OCI-LY1 (cell line): ENCODE measurements around the gene CYSRT1.

Experiments
- H2AFZ ChIP-seq: fragments of 200-600 bp; sonication (generic), shearing (Covaris generic); 2 replicates; pipeline ENCODE4 v1.6.0; 2014; ENCODE audit warnings: antibody characterized with exemption, mild to moderate bottlenecking, low read length
- H3F3A ChIP-seq: fragments of 200-600 bp; sonication (generic), shearing (Covaris generic); 2 replicates; pipeline ENCODE4 v1.6.0; 2014; ENCODE audit warnings: mild to moderate bottlenecking, antibody characterized with exemption, low read length, moderate library complexity; ENCODE audit not compliant: insufficient read depth
- H3K27ac ChIP-seq: fragments of 200-600 bp; sonication (generic); 2 replicates; pipeline ENCODE4 v1.5.1; 2014; ENCODE audit warnings: low read length, mixed run types, mild to moderate bottlenecking, low read depth; ENCODE audit not compliant: poor library complexity, severe bottlenecking
- H3K27me3 ChIP-seq: fragments of 200-600 bp; sonication (generic); 2 replicates; pipeline ENCODE4 v1.6.0; 2014; ENCODE audit warnings: antibody characterized with exemption, mild to moderate bottlenecking, low read length, moderate library complexity; ENCODE audit not compliant: insufficient read depth
- H3K36me3 ChIP-seq: fragments of 200-600 bp; sonication (generic); 2 replicates; pipeline ENCODE4 v1.6.1; 2014; ENCODE audit warnings: mild to moderate bottlenecking, antibody characterized with exemption, low read length, moderate library complexity, mixed read lengths; ENCODE audit not compliant: insufficient read depth
- H3K4me1 ChIP-seq: fragments of 200-600 bp; sonication (generic); 2 replicates; pipeline ENCODE4 v1.5.1; 2014; ENCODE audit warnings: mild to moderate bottlenecking, low read length, moderate library complexity; ENCODE audit not compliant: insufficient read depth, severe bottlenecking
- H3K4me2 ChIP-seq: fragments of 200-600 bp; sonication (generic), shearing (Covaris generic); 2 replicates; pipeline ENCODE4 v1.6.1; 2014; ENCODE audit warnings: low read length
- H3K4me3 ChIP-seq: fragments of 200-600 bp; sonication (generic); 2 replicates; pipeline ENCODE4 v1.5.1; 2014; ENCODE audit warnings: low read length, low read depth, mild to moderate bottlenecking, mixed read lengths; ENCODE audit not compliant: poor library complexity, severe bottlenecking
- H3K79me2 ChIP-seq: fragments of 200-600 bp; shearing (Covaris generic); 2 replicates; pipeline ENCODE4 v1.6.1; 2016; ENCODE audit warnings: mixed run types, low read length, mixed read lengths; ENCODE audit not compliant: insufficient read depth
- H3K9ac ChIP-seq: fragments of 200-600 bp; sonication (generic), shearing (Covaris generic); 2 replicates; pipeline ENCODE4 v1.6.1; 2014; ENCODE audit warnings: mild to moderate bottlenecking, low read length, mixed read lengths
- H3K9me2 ChIP-seq: fragments of 200-600 bp; sonication (generic), shearing (Covaris generic); 2 replicates; pipeline ENCODE4 v1.6.1; 2014; ENCODE audit warnings: low read depth, mild to moderate bottlenecking, low read length, mixed read lengths
- H3K9me3 ChIP-seq: fragments of 200-600 bp; shearing (Covaris generic); 2 replicates; pipeline ENCODE4 v1.6.1; 2014; ENCODE audit warnings: low read length, mixed read lengths
- H4K20me1 ChIP-seq: fragments of 200-600 bp; sonication (generic), shearing (Covaris generic); 2 replicates; pipeline ENCODE4 v1.6.0; 2016; ENCODE audit warnings: mild to moderate bottlenecking, low read length; ENCODE audit not compliant: insufficient read depth
- EZH2 ChIP-seq: fragments of 200-600 bp; sonication (generic), shearing (Covaris generic); IDR thresholded peaks from 2 replicates; pipeline ENCODE4 v1.8.0; 2017; ENCODE audit warnings: borderline replicate concordance, mixed run types, mild to moderate bottlenecking, antibody characterized with exemption, low read length, moderate library complexity, mixed read lengths
- TF ChIP-seq, protein P1 (sequence below): fragments of 200-600 bp; sonication (generic), shearing (Covaris generic); IDR thresholded peaks from 2 replicates; pipeline ENCODE4 v1.5.1; 2017; ENCODE audit warnings: mild to moderate bottlenecking, antibody characterized with exemption, low read length, moderate library complexity, mixed read lengths

Gene CYSRT1

DNA sequence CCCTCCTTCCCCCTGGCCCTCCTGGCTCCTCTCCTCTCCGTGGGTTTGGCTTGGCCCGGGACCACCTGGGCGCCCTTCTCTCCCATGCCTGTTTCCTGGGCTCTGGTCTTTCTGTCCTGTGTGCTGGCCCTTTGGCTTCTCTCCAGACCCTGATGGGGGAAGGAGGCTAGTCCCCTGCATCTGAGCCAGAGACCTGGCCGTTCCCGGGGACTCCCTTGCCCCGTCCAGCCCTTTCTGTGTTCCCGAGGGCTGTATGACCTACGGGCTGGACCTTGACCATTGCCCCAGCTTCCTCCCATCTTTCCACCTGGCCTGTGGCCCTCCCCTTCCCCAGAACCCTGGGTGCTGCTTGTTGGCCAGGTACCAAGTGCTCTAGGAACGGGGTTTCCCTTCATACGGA lies 38.5 kb downstream of the CYSRT1 start:
- Histone ChIP-seq H3F3A (no peaks in the 10 kb centered on the region), H2AFZ (no peak overlapping the region), H3K4me1 (peaks cover 20% of the 10 kb centered on the region), H3K27me3 (no peaks in the 10 kb centered on the region), H3K9ac (no peak overlapping the region), H3K4me3 (no peak overlapping the region), H3K27ac (no peak overlapping the region), H3K9me2 (no peaks in the 10 kb centered on the region), H3K79me2 (no peaks in the 10 kb centered on the region), H3K36me3 (peaks cover 36% of the 10 kb centered on the region), H3K9me3 (no peaks in the 10 kb centered on the region), H4K20me1 (no peaks in the 10 kb centered on the region), H3K4me2 (no peak overlapping the region)
- no peak for TF ChIP-seq EZH2
- TF ChIP-seq, protein P1, sequence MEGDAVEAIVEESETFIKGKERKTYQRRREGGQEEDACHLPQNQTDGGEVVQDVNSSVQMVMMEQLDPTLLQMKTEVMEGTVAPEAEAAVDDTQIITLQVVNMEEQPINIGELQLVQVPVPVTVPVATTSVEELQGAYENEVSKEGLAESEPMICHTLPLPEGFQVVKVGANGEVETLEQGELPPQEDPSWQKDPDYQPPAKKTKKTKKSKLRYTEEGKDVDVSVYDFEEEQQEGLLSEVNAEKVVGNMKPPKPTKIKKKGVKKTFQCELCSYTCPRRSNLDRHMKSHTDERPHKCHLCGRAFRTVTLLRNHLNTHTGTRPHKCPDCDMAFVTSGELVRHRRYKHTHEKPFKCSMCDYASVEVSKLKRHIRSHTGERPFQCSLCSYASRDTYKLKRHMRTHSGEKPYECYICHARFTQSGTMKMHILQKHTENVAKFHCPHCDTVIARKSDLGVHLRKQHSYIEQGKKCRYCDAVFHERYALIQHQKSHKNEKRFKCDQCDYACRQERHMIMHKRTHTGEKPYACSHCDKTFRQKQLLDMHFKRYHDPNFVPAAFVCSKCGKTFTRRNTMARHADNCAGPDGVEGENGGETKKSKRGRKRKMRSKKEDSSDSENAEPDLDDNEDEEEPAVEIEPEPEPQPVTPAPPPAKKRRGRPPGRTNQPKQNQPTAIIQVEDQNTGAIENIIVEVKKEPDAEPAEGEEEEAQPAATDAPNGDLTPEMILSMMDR = no peak

DNA sequence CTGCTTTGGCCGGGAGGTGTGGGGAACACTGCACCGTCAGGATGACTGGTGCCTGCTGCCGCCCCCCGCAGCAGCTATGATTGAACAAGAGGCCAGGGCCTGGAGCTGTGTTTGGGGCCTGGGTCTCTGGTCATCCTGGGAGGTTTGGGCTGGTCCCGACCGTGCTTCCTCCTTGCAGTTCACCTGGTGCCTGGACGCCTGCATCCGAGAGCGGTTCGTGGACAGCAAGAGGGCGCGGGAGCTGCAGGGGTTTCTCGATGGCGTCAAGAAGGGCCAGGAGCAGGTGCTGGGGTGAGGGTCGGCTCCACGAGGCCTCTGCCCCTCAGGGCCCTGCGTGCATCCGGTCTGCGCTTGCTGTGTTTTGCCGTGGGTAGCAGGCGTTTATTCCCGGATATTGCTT lies 39.1 kb downstream of the CYSRT1 start:
- Histone ChIP-seq H3F3A (no peaks in the 10 kb centered on the region), H4K20me1 (no peaks in the 10 kb centered on the region), H3K4me2 (no peak overlapping the region), H3K36me3 (peaks cover 36% of the 10 kb centered on the region), H3K27ac (no peak overlapping the region), H3K4me1 (peaks cover 25% of the 10 kb centered on the region), H3K9ac (no peak overlapping the region), H3K9me3 (no peaks in the 10 kb centered on the region), H3K4me3 (no peak overlapping the region), H3K9me2 (no peaks in the 10 kb centered on the region), H3K79me2 (no peaks in the 10 kb centered on the region), H2AFZ (no peak overlapping the region), H3K27me3 (no peaks in the 10 kb centered on the region)
- TF ChIP-seq, protein P1 = no peak
- no peak for TF ChIP-seq EZH2

DNA sequence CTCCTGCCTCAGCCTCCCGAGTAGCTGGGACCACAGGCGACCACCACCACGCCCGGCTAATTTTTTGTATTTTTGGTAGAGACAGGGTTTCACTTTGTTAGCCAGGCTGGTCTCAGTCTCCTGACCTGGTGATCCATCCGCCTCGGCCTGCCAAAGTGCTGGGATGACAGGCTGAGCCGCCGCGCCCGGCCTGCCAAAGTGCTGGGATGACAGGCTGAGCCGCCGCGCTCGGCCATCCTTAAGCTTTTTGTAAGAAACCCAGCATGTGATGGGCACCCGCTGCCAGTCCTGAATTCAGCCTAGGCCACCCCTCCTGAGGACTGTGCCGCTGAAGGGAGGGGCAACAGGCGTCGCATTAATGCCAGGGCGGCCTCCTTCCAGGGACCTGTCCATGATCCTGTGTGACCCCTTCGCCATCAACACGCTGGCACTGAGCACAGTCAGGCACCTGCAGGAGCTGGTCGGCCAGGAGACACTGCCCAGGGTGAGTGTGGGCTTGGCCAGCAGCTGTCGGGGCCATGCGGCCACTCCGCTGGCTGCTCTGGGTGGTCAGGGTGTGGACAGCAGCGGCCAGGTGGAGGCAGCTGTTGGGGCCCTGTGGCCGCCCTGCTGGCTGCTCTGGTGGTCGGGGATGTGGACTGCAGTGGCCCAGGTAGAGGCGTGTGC lies 40.7 kb downstream of the CYSRT1 start:
- no peaks in the 10 kb centered on the region for H4K20me1 ChIP-seq
- H3K9ac ChIP-seq = no peak overlapping the region

More for the DNA sequence above, 40.7 kb downstream of the CYSRT1 start:
- H3F3A ChIP-seq = no peaks in the 10 kb centered on the region
- H3K27ac ChIP-seq = no peak overlapping the region
- H3K27me3 ChIP-seq = no peaks in the 10 kb centered on the region
- H3K79me2 ChIP-seq = no peaks in the 10 kb centered on the region
- no peak overlapping the region for H3K4me2 ChIP-seq
- H3K9me3 ChIP-seq = no peaks in the 10 kb centered on the region
- no peak overlapping the region for H3K4me3 ChIP-seq
- H3K9me2 ChIP-seq = no peaks in the 10 kb centered on the region
- H2AFZ ChIP-seq = no peak overlapping the region
- H3K4me1 ChIP-seq = peaks cover 34% of the 10 kb centered on the region
- no peak for TF ChIP-seq EZH2
- TF ChIP-seq, protein P1 = no peak
- H3K36me3 ChIP-seq = peaks cover 37% of the 10 kb centered on the region
